NCI-H187 (cell line): ENCODE data around the gene RBBP8NL.
"Not testable (repeated sequence)": the region's sequence is repeated elsewhere in the genome, so short reads cannot be mapped to it uniquely, and the experiment has no call there.

Experiments used
- DNase-seq, 2 experiments: peaks; one replicate each; lab custom pipeline; 2025; lab: John Stamatoyannopoulos, UW

The RBBP8NL gene

GRCh38 chr20:62374331-62375152 lies 52.8 kb downstream of the RBBP8NL start:
- no peak for DNase-seq

- DNase-seq, result not testable (repeated sequence)
Observed at GRCh38 chr20:62373631-62374179, 53.6 kb downstream of the RBBP8NL start.

DNA sequence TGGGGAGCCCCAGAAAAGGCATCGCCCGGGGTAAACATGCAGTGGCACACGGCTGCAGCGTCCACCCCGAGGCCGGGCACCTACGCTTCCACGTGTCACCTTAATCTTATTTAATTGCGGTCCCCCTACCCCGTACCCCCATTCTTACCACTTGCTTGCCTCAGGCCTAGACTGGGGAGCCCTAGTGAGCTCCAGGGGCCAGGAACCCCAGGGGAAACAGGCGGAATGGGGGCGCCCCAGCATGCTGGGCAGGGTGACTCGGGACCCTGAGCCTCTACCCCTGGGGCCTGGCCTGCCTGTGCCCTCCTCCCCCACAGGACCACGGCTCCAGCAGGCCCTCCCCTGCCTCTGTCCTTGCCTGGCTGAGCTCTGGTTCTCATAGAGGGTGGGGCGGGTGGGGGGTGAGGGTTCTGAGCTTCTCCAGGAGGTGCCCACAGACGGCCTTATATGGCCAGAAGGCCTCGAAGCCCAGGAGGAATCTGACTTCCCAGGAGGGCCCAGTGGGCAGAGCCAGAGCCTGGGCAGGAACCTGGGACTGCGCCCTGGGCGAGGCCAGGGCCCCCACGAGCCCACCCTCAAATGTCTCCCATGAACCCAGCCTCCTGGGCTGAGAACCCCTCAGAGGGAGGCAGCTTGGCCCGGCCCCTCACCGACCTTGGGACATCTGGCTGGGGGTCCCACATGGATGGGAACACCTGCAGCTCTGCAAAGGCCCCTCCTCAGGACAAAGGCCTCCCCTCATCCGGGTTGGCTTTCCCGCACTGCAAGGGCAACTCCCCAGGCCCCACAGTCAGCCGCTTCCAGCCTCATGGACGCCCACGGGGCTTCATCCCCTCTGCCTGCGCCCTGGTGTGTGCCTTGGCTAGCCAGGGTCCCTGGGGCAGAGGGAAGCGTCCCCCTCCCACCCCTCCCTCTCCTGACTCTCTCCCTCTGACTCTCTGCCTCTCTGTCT lies 55.0 kb downstream of the RBBP8NL start:
- no peak for DNase-seq

- no peak for DNase-seq
Observed at GRCh38 chr20:62371588-62372041, 55.7 kb downstream of the RBBP8NL start.

DNA sequence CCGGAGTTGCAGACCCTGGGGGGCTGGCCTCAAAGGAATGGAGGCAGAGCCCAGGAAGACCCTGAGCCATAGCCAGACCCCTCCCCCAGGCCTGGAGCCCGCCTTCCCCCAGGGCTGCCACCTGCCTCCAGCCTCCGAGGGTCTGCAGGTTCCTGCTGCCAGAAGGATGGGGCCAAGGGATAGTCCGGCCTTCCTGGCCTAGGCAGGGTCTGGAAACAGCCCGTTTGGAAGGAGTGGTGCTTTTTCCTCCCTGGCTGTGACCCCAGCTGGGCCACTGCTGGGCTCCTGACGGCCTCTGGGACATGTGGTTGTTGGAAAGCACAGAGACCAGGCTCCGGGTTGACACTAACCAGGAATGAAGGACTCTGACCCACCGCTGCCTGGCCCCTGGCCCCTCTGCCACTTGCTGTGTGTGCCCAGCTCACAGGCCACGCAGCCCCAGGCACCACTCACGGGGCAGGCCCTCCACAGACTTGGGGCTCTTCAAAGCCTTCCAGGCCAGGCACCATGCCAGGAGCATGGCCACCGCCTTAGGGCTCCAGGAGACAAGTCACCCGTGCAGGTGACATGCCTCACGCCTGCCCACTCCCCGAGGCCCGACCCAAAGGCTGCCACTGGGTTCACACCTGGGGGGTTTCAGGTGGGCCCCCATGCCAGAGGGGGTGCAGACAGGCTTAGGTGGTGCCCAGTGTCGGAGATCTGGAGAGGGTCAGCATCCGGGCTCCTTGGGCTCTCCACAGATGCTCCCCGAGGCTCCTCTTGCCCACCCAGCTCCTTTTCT lies 56.3 kb downstream of the RBBP8NL start:
- no peak for DNase-seq

- no peak for DNase-seq
Observed at GRCh38 chr20:62370115-62370806, 57.1 kb downstream of the RBBP8NL start.

- no peak for DNase-seq
Observed at GRCh38 chr20:62369815-62370114, 57.6 kb downstream of the RBBP8NL start.

GRCh38 chr20:62368976-62369814 lies 58.1 kb downstream of the RBBP8NL start:
- DNase-seq, result no peak

DNA sequence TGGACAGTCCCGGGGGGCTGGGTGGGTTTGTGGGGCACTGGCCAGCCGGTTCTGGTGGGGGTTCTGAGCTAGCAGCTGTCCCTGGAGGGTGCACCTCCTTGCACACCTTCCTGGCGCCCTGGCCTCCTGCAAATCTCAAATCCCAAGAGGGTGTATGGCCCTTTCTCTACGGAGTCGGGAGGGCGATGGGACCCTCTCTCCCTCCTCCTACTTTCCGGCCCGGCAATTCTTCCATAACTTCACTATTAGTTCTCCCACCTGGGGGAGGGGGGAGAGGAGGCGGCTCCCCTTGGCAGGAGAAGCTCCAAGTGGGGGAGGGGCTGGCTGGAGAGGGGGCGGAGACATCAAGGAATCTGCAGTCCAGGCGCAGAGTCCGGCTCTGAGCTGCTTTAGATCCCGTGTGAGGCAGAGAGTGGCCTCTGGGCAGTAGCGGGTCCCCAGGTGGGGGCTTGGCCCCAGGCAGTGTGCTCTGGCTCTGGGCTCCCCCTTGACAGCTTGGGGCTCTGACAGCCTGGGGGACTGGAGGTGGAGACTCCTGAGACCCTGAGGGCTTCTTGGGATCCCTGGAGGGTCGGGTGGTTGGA lies 58.9 kb downstream of the RBBP8NL start:
- peak in 1 of 2 experiments; percentile 31 for DNase-seq

DNA sequence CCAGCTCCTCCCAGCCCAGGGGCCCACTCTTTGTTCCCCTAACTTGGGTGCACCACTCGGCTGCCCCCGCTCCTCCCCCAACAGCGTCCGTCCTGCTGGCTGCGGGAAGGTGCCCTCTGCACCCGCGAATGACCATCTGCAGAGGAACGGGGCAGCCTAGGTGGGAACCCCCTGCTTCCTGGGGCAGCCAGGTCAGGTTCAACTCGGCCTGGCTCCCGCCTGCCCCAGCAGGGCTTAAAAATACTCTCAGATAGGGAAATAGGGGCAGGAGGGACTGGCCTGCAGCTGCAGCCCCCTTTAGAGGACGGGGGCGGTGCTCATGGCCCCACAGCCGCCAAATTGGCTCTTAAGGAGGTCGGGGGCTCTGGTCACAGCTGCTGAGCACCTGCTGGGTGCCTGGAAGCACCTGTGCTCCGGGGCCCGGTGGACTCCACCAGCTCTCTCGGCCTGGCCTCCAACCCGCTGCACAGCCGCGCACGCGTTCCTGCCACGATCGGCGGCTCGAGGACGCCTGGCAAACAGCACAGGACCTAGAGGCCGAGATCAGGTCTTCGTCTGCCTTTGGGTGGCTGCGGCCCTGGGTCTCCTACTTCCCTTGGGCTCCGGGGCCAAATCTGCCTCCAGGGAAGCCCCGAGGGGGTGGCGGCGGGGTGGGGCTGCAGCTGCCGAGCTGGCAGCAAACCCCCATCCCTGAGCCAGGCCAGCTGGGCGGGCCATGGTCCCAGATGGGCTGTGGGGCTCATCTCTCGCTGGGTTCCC lies 59.5 kb downstream of the RBBP8NL start:
- DNase-seq, result peak in 1 of 2 experiments; percentile 37

GRCh38 chr20:62367136-62367632 lies 60.2 kb downstream of the RBBP8NL start, which contains the start of gene LAMA5:
LAMA5 (minus strand) TSS chr20:62367312; CDS start chr20:62367245, 67 bp downstream.
- DNase-seq, result peak in 1 of 2 experiments; percentile 67

DNA sequence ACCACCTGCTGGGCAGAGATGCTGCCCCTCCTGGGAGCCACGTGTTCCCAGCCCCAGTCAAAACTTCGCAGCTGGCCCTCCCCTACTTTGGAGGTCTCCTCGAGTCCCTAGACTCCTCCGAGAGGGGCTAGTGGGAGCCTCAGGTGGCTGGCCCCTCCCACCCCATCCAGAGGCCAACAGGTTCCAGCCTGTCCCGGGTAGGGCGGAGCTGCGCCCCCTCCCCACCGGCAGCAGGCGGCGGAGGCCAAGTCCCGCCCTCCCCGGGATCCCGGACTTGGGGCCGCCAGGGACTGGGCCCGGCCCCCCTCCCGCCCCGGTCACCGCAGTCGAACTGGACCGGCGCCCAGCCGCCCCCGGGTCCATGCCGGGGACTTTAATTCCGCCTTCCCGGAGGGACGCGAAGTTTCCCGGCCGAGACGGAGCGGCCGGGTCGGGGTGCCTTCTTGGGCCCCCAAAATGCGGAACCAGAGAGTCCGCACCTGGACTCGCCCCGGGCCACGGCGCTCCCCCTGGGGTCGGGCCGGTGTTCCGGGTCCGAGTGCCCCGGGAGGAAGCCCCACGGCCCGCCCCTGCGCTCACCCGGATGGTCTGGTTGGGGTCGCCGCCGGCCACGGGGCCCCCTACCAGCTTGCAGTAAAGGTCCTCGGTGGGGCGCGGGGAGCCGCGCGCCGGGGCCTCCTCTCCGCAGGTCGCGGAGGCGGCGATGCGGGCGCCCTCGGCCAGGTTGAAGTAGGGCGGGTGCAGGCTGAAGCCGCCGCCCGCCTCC lies 60.8 kb downstream of the RBBP8NL start:
- DNase-seq, result no peak

- DNase-seq, result peak; percentile 29 to 31
Observed at GRCh38 chr20:62365814-62366369, 61.4 kb downstream of the RBBP8NL start.

GRCh38 chr20:62364911-62365736 lies 62.2 kb downstream of the RBBP8NL start:
- no peak for DNase-seq

DNA sequence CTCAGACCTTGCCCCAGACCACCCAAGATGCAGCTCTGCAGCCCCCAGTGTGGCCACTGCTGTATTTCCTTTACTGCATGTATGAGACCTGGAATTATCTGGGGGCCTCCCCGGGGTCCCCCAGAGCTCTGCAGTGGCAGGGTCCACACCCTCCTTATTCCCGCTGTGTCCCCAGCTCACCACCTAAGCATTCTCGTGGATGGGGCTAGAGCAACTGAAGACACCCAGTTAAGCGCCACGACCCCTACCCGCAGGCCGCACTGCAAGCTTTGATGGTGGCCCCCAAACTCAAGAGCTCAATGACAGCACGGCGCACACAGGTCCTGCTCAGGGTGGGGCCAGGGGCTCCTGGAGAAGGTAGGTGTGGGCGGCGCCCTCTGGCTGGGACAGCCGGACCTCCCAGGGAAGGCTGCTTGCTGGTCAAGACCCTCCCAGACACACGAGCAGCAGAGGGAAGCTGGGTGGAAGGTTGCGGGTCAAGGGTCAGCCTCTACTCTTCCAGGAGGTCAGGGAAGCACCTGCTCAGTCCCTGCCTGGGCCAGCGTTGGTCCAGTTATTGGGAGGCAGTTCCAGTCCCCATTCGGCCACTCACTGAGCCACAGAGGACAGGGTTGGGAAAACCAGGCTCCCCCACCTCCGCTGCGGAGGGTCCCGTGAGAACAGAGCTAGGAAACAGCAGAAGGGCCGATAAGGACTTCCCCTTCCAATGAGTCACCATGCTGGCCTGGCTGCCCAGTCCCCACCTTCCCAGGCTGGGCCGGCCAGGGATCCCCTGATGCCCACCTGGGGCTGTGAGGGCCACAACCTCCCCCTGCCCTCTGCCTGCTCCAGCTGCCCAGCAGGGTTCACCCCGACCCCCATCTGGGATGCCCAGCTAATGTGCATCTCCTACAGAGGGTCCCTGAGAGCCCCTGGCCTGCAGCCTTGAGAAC lies 63.2 kb downstream of the RBBP8NL start:
- DNase-seq, result no peak
